NCI-H2029 treated with DMSO at 0.1 percent for 48 hours (cell line): ENCODE measurements around the gene CXCR5.
"Not testable (repeated sequence)": the region's sequence is repeated elsewhere in the genome, so short reads cannot be mapped to it uniquely, and the experiment has no call there.

Experiments
- DNase-seq: peaks from one replicate; lab custom pipeline; 2025; lab: John Stamatoyannopoulos, UW

Gene CXCR5, protein sequence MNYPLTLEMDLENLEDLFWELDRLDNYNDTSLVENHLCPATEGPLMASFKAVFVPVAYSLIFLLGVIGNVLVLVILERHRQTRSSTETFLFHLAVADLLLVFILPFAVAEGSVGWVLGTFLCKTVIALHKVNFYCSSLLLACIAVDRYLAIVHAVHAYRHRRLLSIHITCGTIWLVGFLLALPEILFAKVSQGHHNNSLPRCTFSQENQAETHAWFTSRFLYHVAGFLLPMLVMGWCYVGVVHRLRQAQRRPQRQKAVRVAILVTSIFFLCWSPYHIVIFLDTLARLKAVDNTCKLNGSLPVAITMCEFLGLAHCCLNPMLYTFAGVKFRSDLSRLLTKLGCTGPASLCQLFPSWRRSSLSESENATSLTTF

DNA sequence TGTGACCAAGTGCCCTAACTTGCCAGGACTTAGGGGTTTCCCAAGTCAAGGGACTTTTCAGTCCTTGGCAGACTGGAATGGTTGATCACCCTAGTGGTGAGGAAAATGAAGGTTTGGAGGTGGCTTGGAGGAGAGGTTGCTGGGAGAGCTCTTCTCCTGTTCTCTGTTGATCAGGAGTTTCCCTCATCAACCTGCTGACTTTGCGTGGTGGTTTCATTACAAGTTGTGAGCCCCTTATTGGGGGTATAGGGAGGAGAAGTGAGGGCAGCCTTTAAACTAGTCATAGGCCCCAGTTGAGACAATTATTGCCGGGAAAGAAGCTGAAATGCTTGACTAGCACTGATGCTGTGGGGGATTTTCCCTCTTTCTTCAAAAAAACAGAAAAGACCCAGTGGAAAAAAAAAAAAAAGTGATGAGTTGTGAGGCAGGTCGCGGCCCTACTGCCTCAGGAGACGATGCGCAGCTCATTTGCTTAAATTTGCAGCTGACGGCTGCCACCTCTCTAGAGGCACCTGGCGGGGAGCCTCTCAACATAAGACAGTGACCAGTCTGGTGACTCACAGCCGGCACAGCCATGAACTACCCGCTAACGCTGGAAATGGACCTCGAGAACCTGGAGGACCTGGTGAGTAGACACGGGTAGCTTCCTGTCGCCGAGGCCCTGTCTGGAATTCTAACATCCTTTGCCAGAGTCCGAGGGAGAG, at the start of gene CXCR5:
Gene CXCR5 (plus strand): TSS at position 525 of the 704 bp plus-strand sequence. CDS start 50 bp downstream, at position 575.
- no peak for DNase-seq

DNA sequence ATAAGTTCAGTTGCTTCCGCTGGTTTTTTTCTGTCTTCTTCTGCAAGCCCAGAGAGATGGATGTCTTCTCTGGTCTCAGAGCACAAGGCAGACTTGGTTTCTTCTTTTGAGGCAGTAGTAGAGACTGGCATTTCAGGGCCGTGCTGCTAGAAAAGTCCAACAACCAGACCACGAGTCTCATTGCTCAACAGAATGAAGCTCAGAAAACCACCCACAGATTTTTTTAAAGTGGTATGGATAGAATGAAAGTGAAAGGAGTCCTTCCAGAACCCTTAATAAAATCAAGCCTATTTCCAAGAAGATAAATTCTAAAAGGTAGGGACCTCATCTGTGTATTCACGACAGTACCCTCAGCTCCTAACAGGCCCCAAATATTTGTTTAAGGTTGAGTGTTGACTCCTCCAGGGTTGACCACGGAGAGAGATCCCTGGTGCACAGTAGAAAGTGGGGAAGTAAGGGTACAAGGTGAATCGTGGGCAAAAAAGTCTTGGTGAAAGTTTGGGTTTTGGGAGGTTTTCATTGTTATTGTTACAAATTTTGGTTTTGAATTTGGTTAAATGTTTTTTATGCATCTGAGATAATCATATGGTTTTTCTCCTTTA, 49.2 kb upstream of the CXCR5 start:
- no peak for DNase-seq

DNA sequence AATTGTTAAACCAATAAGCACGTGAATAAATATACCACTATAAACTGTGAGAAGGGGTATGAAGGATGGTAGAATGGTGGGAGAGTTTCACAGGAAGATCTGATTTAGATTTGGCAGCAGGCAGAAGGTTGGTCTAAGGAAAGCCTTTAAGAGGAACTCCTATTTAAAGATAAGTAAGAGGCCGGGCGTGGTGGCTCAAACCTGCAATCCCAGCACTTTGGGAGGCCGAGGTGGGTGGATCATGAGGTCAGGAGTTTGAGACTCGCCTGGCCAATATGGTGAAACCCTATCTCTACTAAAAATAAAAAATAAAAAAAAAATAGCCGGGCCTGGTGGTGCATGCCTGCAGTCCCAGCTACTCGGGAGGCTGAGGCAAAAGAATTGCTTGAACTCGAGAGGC, 45.8 kb upstream of the CXCR5 start:
- DNase-seq = no peak

DNA sequence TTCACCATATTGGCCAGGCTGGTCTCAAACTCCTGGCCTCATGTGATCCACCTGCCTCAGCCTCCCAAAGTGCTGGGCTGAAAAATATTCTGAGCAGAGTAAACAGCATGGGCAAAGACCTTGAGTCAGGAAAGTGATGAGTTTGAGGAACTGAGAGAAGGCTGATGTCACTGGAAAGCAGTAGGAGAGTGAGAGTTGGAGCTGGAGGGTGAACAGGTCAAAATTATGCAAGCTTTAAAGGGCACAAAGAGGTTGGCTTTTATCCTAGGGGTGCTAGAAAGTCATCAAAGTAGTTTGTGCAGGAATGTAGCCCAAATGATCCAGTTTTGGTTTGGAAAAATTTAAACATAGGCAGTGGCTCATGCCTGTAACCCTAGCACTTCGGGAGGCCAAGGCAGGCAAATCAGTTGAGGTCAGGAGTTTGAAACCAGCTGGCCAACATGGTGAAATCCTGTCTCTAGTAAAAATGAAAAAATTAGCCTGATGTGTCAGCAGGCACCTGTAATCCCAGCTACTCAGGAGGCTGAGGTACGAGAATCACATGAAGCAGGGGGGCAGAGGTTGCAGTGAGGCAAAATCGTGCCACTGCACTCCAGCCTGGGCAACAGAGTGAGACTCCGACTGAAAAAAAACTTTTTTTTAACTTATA, 44.7 kb upstream of the CXCR5 start:
- no peak for DNase-seq

DNA sequence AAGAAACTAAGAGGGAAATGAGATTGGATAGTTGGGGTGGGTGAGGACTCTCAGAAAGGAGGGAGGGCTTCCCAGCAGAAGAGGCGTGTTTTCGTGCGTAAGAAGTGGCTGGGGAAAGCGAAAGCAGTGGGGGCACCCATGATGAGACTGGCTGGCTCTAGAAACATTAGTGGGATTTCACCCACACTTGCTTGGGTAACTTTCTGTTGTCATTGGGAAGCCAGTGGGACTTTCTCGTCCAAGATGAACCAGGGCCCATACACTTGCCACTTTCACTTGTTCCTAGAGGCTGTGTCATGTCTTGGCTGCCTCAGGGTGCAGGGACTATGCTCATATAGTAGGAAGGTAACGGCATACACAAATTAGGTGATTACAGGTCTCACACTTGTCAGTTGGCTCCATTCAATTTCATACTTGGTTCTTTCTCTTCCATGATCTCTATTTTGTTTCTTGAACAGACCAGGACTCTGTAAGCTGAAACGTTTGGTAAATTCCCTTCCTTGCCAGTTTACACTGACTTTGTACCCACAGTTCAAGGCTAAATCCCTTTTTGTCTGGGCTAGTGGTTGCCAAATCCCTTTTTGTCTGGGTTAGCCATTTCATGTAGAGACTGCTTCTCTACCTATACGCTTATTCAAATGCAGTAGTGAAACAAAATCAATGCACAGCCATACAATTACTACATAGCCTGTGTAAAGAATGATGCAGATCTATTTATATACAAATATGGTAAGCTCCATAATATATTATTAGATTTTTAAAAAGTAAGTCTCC, 42.0 kb upstream of the CXCR5 start:
- no peak for DNase-seq

DNA sequence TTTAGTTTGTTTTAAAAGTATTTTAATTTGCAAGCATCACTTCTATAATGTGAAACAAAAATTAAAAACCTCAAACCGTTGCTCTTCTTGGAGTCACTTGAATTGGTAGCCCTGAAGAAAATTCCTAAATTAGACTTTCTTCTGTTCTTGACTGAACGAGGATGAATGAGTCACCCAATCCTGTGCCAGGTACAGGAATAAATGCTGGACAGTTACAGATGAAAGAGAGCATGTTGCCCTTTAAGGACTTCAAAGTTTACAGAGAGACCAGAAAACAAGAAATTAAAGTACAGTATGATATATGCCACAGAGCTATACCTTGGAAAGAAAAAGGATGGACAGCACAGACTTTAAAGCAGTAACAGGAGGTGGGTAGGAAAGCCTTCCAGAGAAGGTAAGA, 41.3 kb upstream of the CXCR5 start:
- no peak for DNase-seq

DNA sequence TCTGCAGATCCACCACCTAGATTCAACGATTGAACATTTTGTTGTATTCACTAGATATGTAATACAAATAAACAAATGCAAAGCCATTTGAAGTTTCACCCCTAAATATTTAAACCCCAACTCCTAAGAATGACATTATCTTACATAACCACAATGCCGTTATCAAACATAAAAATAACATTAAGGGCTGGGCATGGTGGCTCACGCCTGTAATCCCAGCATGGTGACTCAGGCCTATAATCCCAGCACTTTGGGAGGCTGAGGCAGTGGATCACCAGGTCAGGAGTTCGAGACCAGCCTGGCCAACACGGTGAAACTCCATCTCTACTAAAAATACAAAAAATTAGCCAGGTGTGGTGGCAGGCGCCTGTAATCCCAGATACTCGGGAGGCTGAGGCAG, 40.8 kb upstream of the CXCR5 start:
- DNase-seq = not testable (repeated sequence)

DNA sequence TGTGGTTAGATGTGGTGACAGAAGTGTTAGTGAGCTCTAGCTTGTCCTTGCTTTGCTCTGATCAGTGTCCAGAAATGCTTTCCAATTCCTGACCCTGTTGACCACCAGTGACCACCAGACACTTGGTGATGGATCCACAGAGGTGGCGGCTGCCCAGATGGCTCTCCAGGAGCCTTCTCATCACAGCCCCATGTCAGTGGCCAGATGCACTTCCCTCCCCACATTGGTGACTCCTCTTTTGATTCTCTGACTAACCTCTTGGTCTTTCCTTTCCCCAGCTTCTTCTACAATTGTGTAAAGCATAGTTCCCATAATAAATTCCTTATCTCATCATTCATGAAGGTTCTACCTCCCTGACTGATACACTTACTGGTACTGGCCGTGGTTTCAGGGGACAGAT, 40.1 kb upstream of the CXCR5 start:
- no peak for DNase-seq

DNA sequence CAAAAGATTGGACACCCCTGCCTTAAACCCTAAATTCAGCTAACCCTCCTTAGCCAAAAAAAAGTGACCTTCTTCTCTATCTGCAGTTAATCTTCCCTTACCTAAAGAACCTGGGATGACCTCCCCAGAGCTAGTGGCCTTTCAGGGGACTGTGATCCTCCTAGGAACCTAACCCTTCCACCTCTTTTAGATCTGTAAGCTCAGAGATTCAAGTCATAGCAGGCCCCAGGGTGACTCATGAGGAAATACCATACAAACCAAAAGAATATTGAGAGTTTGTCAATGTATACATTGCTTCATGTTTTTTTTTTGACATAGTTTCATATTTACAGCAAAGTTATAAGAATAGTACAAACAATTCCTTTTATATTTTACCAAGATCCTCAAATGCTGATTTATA, 38.3 kb upstream of the CXCR5 start:
- no peak for DNase-seq

DNA sequence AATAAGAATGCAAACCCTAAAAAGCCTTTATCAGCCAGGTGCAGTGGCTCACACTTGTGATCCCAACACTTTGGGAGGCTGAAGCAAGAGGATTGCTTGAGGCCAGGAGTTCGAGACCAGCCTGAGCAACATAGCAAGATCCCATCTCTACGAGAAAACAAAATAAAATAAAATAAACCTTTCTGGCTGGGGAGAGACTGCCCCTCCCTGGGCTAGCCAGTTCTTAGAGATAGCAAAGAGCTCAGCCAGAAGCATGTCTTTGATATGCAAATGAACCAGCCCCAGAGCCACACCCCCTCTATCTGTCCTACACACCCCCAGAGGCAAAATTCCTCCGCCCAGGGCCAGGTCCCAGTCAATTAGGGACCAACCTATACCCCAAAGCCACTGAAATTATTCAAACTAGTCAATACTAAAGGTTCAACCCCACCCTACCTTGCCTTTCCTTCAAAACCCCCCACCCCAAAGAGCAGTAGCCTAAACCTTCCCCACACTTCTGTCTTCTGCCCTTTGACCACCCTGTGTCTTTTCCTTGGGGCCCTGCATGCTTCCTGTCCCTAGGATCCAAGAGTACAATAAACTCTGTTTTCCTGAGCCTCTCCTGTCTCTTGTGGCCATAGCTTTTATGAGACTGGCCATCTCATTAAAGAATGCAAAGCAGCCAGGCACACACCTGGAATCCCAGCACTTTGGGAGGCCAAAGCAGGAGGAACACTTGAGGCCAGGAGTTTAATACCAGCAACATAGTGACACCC, 37.3 kb upstream of the CXCR5 start:
- no peak for DNase-seq

DNA sequence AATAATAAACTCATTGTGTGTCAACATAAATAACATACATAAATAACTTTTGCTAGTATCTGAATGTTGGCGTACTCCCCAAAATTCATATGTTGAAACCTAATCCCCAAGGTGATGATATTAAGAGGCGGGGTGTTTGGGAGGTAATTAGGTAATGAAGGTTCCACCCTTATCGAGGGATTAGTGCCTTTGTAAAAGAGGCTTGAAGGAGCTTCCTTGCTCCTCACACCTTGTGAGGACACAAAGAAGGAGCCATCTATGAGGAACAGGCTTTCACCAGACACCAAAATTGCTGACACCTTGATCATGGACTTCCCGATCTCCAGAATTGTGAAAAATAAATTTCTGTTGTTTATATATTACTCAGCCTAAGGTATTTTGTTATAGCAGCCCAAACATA, 33.9 kb upstream of the CXCR5 start:
- DNase-seq = no peak

DNA sequence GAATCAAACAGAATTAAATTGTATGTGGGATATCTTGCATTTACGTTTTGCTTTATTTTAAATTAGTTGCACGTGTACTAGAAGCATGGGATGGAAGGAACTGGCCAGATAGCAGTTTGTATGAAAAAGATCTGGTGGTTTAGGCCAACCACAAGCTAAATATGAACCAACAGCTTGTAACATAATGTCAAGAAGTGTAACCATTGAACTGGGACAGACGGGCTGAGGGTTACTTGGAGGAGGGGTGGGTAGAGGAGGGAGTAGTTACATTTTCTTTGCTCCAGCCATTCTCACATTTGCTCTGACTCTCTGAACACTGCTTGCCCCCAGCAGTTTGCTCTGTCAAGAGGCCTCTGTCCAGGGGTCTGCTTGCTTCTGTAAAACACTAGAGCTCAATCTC, 31.7 kb upstream of the CXCR5 start:
- no peak for DNase-seq

DNA sequence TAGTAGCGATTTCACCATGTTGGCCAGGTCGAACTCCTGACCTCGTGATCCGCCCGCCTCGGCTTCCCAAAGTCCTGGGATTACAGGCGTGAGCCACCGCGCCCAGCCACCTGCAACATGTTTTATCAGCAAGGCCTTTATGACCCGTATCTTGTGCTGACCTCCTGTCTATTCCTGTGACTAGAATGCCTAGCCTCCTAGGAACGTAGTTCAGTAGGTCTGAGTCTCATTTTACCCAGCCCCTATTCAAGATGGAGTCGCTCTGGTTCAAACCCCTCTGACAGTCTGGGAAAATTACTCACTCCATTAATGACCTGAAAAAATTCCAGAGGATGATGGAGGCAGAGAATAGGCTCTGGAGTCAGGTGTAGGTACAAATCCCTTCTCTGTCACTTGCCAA, 30.0 kb upstream of the CXCR5 start:
- no peak for DNase-seq

DNA sequence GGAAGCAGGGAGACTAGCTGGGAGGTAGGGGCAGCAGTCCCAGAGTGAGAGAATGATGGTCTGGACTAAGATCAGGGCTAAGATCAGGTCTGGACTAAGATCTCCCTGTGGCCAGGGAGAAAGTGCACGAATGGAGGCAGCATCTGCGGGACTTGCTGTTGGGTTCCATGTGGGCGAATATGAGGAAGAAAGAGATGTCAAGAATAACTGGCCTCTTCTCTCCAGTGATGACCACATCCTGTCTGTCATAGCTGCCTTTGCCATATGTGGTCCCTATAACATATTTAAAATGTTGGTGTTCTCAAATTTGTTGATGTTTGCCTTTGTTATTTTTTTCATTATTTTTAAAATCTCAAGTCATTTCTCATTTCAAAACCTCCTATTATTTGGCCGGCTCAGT, 27.4 kb upstream of the CXCR5 start:
- no peak for DNase-seq

DNA sequence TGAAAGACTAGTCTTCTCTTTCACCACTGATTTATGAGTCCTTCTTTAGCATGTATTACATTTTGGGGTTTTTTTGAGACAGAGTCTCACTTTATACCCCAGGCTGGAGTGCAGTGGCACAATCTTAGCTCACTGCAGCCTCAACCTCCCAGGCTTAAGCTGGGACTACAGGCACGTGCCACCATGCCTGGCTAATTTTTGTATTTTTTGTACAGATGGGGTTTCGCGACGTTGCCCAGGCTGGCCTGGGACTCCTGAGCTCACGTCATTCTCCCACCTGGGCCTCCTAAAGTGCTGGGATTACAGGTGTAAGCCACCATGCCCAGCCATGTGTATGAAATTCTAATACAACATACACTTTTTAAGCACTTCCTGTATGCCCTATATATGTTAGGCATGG, 26.3 kb upstream of the CXCR5 start:
- DNase-seq = no peak

DNA sequence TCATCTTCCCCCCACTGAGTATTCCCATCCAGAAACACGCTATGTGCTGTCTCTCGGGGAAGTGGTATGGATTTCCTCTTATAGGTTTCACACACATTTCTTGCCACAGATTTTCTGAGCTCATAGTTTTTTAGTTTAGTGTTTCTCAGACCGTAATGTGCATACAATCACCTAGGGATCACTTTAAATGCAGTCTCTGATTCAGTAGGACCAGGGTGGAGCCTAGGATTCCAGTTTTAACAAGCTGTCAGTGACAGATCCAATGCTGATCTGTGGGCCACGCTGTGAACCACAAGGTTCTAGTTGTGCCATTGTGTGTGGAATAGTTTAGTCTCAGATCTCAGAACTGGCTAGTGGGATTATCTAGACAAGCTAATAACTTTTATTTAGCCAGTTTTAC, 23.7 kb upstream of the CXCR5 start:
- no peak for DNase-seq

DNA sequence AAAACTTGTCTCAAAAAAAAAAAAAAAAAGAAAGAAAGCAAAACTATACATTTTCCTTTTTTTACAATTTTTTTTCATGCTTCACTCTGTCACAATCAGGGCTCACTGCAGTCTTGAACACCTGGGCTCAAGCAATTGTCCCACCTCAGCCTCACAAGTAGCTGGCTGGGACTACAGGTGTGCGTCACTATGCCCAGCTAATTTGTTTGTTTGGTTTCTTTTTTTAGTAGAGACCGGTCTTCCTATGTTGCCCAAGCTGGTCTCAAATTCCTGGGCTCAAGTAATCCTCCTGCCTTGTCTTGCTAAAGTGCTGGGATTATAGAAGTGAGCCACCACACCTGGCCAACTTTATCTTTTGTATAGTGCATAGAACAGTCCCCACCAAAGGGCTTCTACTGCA, 15.0 kb upstream of the CXCR5 start:
- DNase-seq = no peak

DNA sequence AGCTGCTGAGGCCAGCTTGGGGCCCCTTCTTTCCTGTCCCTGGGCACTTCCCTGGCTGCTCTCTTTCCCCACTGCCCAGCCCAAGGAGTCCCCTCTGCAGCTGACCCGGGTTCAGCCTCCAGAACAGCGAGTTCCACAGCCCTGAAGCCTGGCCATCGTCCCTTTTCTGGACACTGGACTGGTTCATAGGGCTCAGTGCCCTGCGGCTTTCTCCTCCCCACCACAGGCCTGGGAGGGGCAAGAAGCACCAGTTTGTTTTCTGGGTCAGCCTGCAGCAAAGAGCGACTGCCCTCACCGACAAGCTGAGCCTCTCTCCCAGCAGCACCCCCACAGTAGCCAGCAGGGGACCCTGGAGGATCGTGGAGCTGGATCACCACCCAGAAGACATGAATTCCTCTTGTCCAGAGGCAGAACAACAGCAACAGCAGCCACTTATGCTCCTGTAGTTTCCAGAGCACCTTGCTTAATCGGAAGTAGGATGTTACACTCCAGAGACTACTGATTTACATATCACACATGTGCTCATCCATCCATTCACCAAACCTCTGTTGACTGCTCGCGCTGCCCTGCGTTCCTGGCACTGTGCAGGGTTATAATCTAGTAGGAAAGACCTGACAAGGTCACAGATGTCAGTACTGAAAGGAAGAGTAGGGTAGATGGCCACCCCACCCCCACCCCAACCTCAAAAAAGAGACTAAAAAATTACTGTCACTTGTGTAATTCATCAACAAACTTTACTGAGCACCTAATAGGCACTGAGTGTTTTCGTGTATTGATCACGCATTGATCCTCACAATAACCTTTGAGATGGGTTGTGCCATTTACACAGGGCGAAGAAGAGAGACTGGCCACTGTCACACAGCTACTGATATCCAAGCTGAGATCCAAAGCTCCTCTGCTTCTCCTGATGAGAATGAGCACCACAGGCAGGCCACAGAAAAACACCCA, 13.0 kb upstream of the CXCR5 start:
- no peak for DNase-seq

DNA sequence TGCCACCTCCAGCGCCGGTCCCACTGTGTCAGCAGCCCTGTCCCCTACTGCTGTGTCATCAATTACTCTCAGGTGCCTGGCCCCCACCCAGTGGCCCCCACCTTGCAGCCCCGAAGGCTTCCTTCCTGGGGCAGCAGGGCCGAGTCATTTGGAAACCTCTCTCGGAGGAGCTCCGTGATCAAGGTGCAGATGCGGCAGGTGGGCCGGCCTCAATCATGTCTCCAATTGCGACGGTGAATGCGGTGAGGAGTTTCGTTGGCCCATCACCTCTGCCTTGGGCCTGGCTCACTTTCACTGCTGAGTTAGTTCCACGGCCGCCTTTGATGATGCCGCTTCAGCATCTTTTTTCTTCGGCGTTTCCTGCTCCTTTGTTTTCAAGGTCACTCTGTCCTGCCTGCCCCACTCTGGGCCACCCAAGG, 11.3 kb upstream of the CXCR5 start:
- no peak for DNase-seq

DNA sequence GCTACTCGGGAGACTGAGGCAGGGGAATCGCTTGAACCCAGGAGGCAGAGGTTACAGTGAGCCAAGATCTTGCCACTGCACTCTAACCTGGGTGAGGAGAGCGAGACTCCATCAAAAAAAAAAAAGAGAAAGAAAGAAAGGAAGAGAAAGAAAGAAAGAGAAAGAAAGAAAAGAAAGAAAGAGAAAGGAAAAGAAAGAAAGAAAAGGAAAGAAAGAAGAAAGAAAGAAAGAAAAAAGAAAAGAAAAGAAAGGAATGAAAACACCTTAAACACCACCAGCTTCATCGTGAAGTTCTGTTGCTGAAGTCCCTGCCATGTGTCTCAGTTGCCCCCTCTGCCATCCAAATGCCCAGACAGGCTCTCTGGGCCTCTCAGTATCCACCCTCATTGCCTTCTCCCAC, 9.9 kb upstream of the CXCR5 start:
- no peak for DNase-seq
